H1 (cell line): Measurements from ENCODE around the gene TGM6. TPM values are rescaled to one million over a fixed set of nuclear protein-coding genes. Genes with fewer than 3 reads are reported as not detected.

Source experiments
- CTCF ChIA-PET: fragments of 300-600 bp; sonication (Branson Sonifier 250); formaldehyde crosslinking; loops from one replicate; lab custom pipeline; 2021; ENCODE audit not compliant: partially characterized antibody; lab: Charles Lee
- POLR2A ChIA-PET: fragments of 300-600 bp; sonication (Branson Sonifier 250); formaldehyde crosslinking; loops from one replicate; lab custom pipeline; 2021; ENCODE audit warnings: inconsistent platforms; ENCODE audit not compliant: partially characterized antibody; lab: Charles Lee
- DNase-seq, 2 experiments: peaks; one replicate each; pipeline versions ENCODE4 v3.0.0 to v3.0.0-alpha.2; 2010 to 2022; ENCODE audit warnings: low spot score in 2 of 2, low read depth in 1 of 2, mixed read lengths in 1 of 2
- FAIRE-seq: peaks from 2 replicates; lab custom pipeline; 2011; peaks lifted over from hg19 to GRCh38; lab: Jason Lieb, UNC
- H2AFZ ChIP-seq: 2 replicates; pipeline ENCODE4 v1.8.1; 2012; ENCODE audit warnings: low read length, inconsistent platforms
- H2AK5ac ChIP-seq: 2 replicates; pipeline ENCODE4 v1.6.1; 2013; ENCODE audit warnings: low read depth, low read length
- H2BK120ac ChIP-seq: replicated peaks from 2 replicates; pipeline ENCODE3; 2013; ENCODE audit warnings: low read depth, low read length, inconsistent platforms
- H2BK12ac ChIP-seq: 2 replicates; pipeline ENCODE4 v1.6.1; 2013; ENCODE audit warnings: low read depth, low read length
- H2BK15ac ChIP-seq: 2 replicates; pipeline ENCODE4 v1.6.1; 2013; ENCODE audit warnings: low read length
- H2BK20ac ChIP-seq: 2 replicates; pipeline ENCODE4 v1.6.1; 2013; ENCODE audit warnings: low read length
- H2BK5ac ChIP-seq: 2 replicates; pipeline ENCODE4 v1.6.1; 2013; ENCODE audit warnings: low read depth, low read length
- H3K14ac ChIP-seq: 2 replicates; pipeline ENCODE4 v1.6.1; 2013; ENCODE audit warnings: inconsistent platforms; ENCODE audit not compliant: insufficient read length
- H3K18ac ChIP-seq: 2 replicates; pipeline ENCODE4 v1.6.1; 2013; ENCODE audit warnings: low read length; ENCODE audit errors: extremely low read depth
- H3K23ac ChIP-seq: 2 replicates; pipeline ENCODE4 v1.6.1; 2013; ENCODE audit warnings: inconsistent platforms; ENCODE audit not compliant: insufficient read length
- H3K23me2 ChIP-seq: 2 replicates; pipeline ENCODE4 v1.6.1; 2013; ENCODE audit warnings: low read depth, low read length
- H3K27ac ChIP-seq: 2 replicates; pipeline ENCODE4 v1.6.1; 2011; ENCODE audit warnings: low read depth, low read length, inconsistent platforms
- H3K27me3 ChIP-seq, 4 experiments: replicated peaks in 1 of 4; 1 replicate in 1 of 4; 2 replicates in 3 of 4; pipeline versions ENCODE4 v1.6.1 to v1.8.1; 2011 to 2013; ENCODE audit warnings: low read length in 3 of 4, mild to moderate bottlenecking in 3 of 4, inconsistent platforms in 2 of 4, mixed read lengths in 2 of 4, moderate library complexity in 1 of 4; ENCODE audit not compliant: control insufficient read depth in 3 of 4, insufficient read depth in 3 of 4; ENCODE audit errors: extremely low read depth in 1 of 4
- H3K36me3 ChIP-seq, 4 experiments: 2 replicates each; pipeline versions ENCODE4 v1.6.1 to v1.8.1; 2011 to 2013; ENCODE audit warnings: mild to moderate bottlenecking in 4 of 4, low read length in 3 of 4, moderate library complexity in 2 of 4, control low read depth in 1 of 4, inconsistent platforms in 1 of 4; ENCODE audit not compliant: insufficient read depth in 4 of 4, control insufficient read depth in 2 of 4
- H3K4ac ChIP-seq: replicated peaks from 2 replicates; pipeline ENCODE3; 2013; ENCODE audit warnings: low read length, low read depth, mixed read lengths, inconsistent platforms; ENCODE audit not compliant: insufficient read length
- H3K4me1 ChIP-seq, 4 experiments: replicated peaks in 1 of 4; 1 replicate in 1 of 4; 2 replicates in 3 of 4; pipeline versions ENCODE4 v1.6.1 to v1.8.1; 2011 to 2013; ENCODE audit warnings: low read length in 3 of 4, inconsistent platforms in 2 of 4, mixed read lengths in 1 of 4; ENCODE audit not compliant: insufficient read depth in 4 of 4, control insufficient read depth in 3 of 4
- H3K4me2 ChIP-seq, 2 experiments: 2 replicates each; pipeline versions ENCODE4 v1.6.1 to v1.8.1; 2011 to 2013; ENCODE audit warnings: low read depth in 2 of 2, low read length in 2 of 2, control low read depth in 1 of 2, inconsistent platforms in 1 of 2, mild to moderate bottlenecking in 1 of 2; ENCODE audit not compliant: insufficient read depth in 1 of 2
- H3K4me3 ChIP-seq, 4 experiments: fragments of 200-600, 300-600 bp in 1 of 4; sonication (generic), shearing (Covaris generic), sonication (Bioruptor Twin) in 1 of 4; 2 replicates each; pipeline versions ENCODE4 v1.5.1 to v1.8.1; 2011 to 2016; ENCODE audit warnings: low read length in 4 of 4, low read depth in 3 of 4, control low read depth in 2 of 4, inconsistent platforms in 2 of 4, mild to moderate bottlenecking in 2 of 4, mixed read lengths in 1 of 4, moderate library complexity in 1 of 4; ENCODE audit not compliant: insufficient read depth in 2 of 4; ENCODE audit errors: extremely low read depth in 1 of 4
- H3K56ac ChIP-seq: replicated peaks from 2 replicates; pipeline ENCODE3; 2013; ENCODE audit warnings: low read depth, mild to moderate bottlenecking, mixed read lengths, low read length, inconsistent platforms; ENCODE audit not compliant: insufficient read length
- H3K79me1 ChIP-seq: 2 replicates; pipeline ENCODE4 v1.6.1; 2013; ENCODE audit warnings: low read depth, low read length, control low read depth
- H3K79me2 ChIP-seq, 2 experiments: 2 replicates each; pipeline versions ENCODE4 v1.6.1 to v1.8.1; 2012 to 2013; ENCODE audit warnings: low read length in 2 of 2, mild to moderate bottlenecking in 2 of 2, inconsistent platforms in 1 of 2; ENCODE audit not compliant: insufficient read depth in 2 of 2, control insufficient read depth in 1 of 2
- H3K9ac ChIP-seq, 4 experiments: replicated peaks in 1 of 4; 1 replicate in 1 of 4; 2 replicates in 3 of 4; pipeline versions ENCODE4 v1.6.1 to v1.8.1; 2011 to 2013; ENCODE audit warnings: low read depth in 3 of 4, low read length in 3 of 4, control low read depth in 2 of 4, mild to moderate bottlenecking in 2 of 4, moderate library complexity in 2 of 4, inconsistent platforms in 1 of 4; ENCODE audit errors: extremely low read depth in 1 of 4
- H3K9me3 ChIP-seq, 2 experiments: 2 replicates each; pipeline versions ENCODE4 v1.6.1 to v1.8.1; 2012 to 2013; ENCODE audit warnings: mild to moderate bottlenecking in 2 of 2, moderate library complexity in 2 of 2, control low read depth in 1 of 2, inconsistent platforms in 1 of 2, low read depth in 1 of 2, low read length in 1 of 2, mixed read lengths in 1 of 2; ENCODE audit not compliant: insufficient read depth in 2 of 2
- H4K20me1 ChIP-seq, 2 experiments: replicated peaks in 1 of 2; 2 replicates each; pipeline versions ENCODE3 to v1.8.1; 2011 to 2013; ENCODE audit warnings: inconsistent platforms in 2 of 2, low read length in 2 of 2, mild to moderate bottlenecking in 1 of 2; ENCODE audit not compliant: insufficient read depth in 2 of 2, control insufficient read depth in 1 of 2
- H4K5ac ChIP-seq: 2 replicates; pipeline ENCODE4 v1.6.1; 2013; ENCODE audit warnings: low read length, low read depth, mixed read lengths, inconsistent platforms; ENCODE audit not compliant: insufficient read length
- H4K8ac ChIP-seq: 2 replicates; pipeline ENCODE4 v1.8.0; 2013; ENCODE audit warnings: mild to moderate bottlenecking, moderate library complexity, low read length, inconsistent platforms; ENCODE audit not compliant: insufficient read depth; ENCODE audit errors: extremely low read depth
- H4K91ac ChIP-seq: replicated peaks from 2 replicates; pipeline ENCODE3; 2013; ENCODE audit warnings: low read length, mixed read lengths, inconsistent platforms; ENCODE audit not compliant: insufficient read length
- BRCA1 ChIP-seq: IDR thresholded peaks from 2 replicates; pipeline ENCODE4 v1.6.1; 2012; ENCODE audit warnings: low read depth, low read length, improper control_type of control experiment
- CTCF ChIP-seq, 3 experiments: IDR thresholded peaks; 1 replicate in 2 of 3; 2 replicates in 1 of 3; pipeline versions ENCODE4 v1.5.1 to v1.6.1; 2011; ENCODE audit warnings: low read length in 3 of 3, mild to moderate bottlenecking in 3 of 3, inconsistent platforms in 2 of 3, low read depth in 1 of 3, moderate library complexity in 1 of 3; ENCODE audit not compliant: insufficient read depth in 1 of 3; ENCODE audit errors: control extremely low read depth in 1 of 3
- E2F6 ChIP-seq: IDR thresholded peaks from 2 replicates; pipeline ENCODE4 v1.6.1; 2012; ENCODE audit warnings: inconsistent platforms
- EGR1 ChIP-seq: IDR thresholded peaks from 2 replicates; pipeline ENCODE4 v1.6.1; 2011; ENCODE audit warnings: low read depth, low read length, borderline replicate concordance
- GABPA ChIP-seq: IDR thresholded peaks from 2 replicates; pipeline ENCODE4 v1.6.1; 2011; ENCODE audit warnings: mild to moderate bottlenecking, low read length, moderate library complexity, borderline replicate concordance; ENCODE audit not compliant: insufficient read depth
- KDM1A ChIP-seq: fragments of 200-600, 300-600 bp; sonication (generic); IDR thresholded peaks from 2 replicates; pipeline ENCODE4 v1.7.1; 2016; ENCODE audit warnings: mild to moderate bottlenecking, low read length, borderline replicate concordance
- NRF1 ChIP-seq: IDR thresholded peaks from 2 replicates; pipeline ENCODE4 v1.6.1; 2011; ENCODE audit warnings: mild to moderate bottlenecking, low read depth, low read length, improper control_type of control experiment
- RNF2 ChIP-seq: fragments of 200-900, 300-1000 bp; sonication (generic); IDR thresholded peaks from 2 replicates; pipeline ENCODE4 v1.7.1; 2016; ENCODE audit warnings: borderline replicate concordance, low read depth, mild to moderate bottlenecking, antibody characterized with exemption, low read length; ENCODE audit not compliant: poor library complexity, severe bottlenecking; ENCODE audit errors: missing control alignments
- SRF ChIP-seq: IDR thresholded peaks from 2 replicates; pipeline ENCODE4 v1.6.1; 2011; ENCODE audit warnings: mild to moderate bottlenecking, low read depth, low read length, moderate library complexity
- WGBS, 2 experiments: shearing (Covaris generic) in 1 of 2; methylation state at CpG; one replicate each; pipeline versions ENCODE4 v1.1.6 to v1.1.7; 2013 to 2015; ENCODE audit warnings: low lambda C conversion rate in 2 of 2, mixed read lengths in 2 of 2, inconsistent platforms in 1 of 2, low coverage in 1 of 2, missing lambda C conversion rate in 1 of 2; ENCODE audit not compliant: insufficient replicate concordance in 2 of 2, insufficient coverage in 1 of 2, insufficient read length in 1 of 2; ENCODE audit errors: extremely low coverage in 1 of 2, missing lambda C conversion rate in 1 of 2; 5-methylcytosine and 5-hydroxymethylcytosine counted together
- polyA plus RNA-seq, 7 experiments: library from polyadenylated mRNA; depleted of rRNA in 3 of 7; stranded (reverse) in 5 of 7; unstranded in 2 of 7; fragments of >200 nt in 5 of 7; fragments of 200-250 nt in 2 of 7; gene quantifications; 1 replicate in 5 of 7; 2 replicates in 1 of 7; 4 replicates in 1 of 7; pipeline versions ENCODE4 v1.2.1 to v1.2.3, GENCODE V29; 2011 to 2013; ENCODE audit warnings: missing spikeins in 2 of 7, mixed read lengths in 2 of 7
- total RNA-seq: library from RNA; stranded (reverse); fragmentation: NEBNext Ultra II Directional; extraction: Animal tissue kit (Norgen Biotek cat#: 25700); gene quantifications from 2 replicates; pipeline ENCODE4 v1.2.1, GENCODE V29; 2021

The TGM6 gene
- total and polyA plus RNA-seq, 2 of the 8 experiments (the other 6 are each of a cell fraction or from before 2014, with no cell fraction given), result 0.03 TPM; not detected in 1

GRCh38 chr20:2405693-2406065 lies 25.0 kb downstream of the TGM6 start:
- Histone ChIP-seq H4K5ac (no peak overlapping the region), H3K9ac (no peak overlapping the region), H4K8ac (no peak overlapping the region), H2BK20ac (no peak overlapping the region), H3K9me3 (peaks cover 0 to 7% of the 10 kb centered on the region in 2 experiments; a peak in 1 of 4 replicates), H3K4me1 (0 out of 7 replicates have a peak, but pooled peaks cover 0 to 2% (median 0%) of the 10 kb centered on the region in 4 experiments), H3K36me3 (no peaks in the 10 kb centered on the region), H3K23ac (no peak overlapping the region), H2BK5ac (no peak overlapping the region), H3K23me2 (no peaks in the 10 kb centered on the region), H3K79me2 (no peaks in the 10 kb centered on the region), H3K4me2 (no peak overlapping the region), H4K91ac (no peak overlapping the region), H3K18ac (no peak overlapping the region), H3K27me3 (no peaks in the 10 kb centered on the region), H4K20me1 (no peaks in the 10 kb centered on the region), H3K4me3 (no peak overlapping the region), H2AK5ac (no peak overlapping the region), H2BK120ac (no peak overlapping the region), H3K56ac (no peak overlapping the region), H2AFZ (no peak overlapping the region), H3K14ac (no peak overlapping the region), H3K4ac (no peak overlapping the region), H2BK12ac (no peak overlapping the region), H2BK15ac (no peak overlapping the region), H3K27ac (no peak overlapping the region), H3K79me1 (no peaks in the 10 kb centered on the region)
- POLR2A ChIA-PET, result interaction anchor here (1.4 kb wide), 1 partner anchor 65 kb away, joined by 3 read pairs; the partner anchor contains the start of gene SNRPB
- CTCF ChIA-PET, result interaction anchor here (0.9 to 18.3 kb wide), 5 partner anchors 13 to 205 kb away, joined by 3 to 210 read pairs (median 6); partner anchors contain the start of gene TGM6
- FAIRE-seq (no peak), DNase-seq (no peak)
- 38% methylated on average over 1 of the region's 1 CpG; no CpG with 5 or more reads in 1 of the 2 experiments for WGBS, 2 experiments
- TF ChIP-seq SRF (no peak), E2F6 (no peak), RNF2 (no peak), CTCF (IDR thresholded peaks at IDR 0.05; ENCODE audit: control extremely low read depth in 1 of 3, insufficient read depth in 1 of 3, low read depth in 1 of 3, low read length in 3 of 3) (no peak), GABPA (no peak), NRF1 (no peak), EGR1 (no peak), BRCA1 (no peak), KDM1A (no peak)
